Smooth muscle cell (in vitro differentiated cells): ENCODE measurements around the gene MAST3. TPM values are rescaled to one million over a fixed set of nuclear protein-coding genes. Genes with fewer than 3 reads are reported as not detected.
"Not testable (repeated sequence)": the region's sequence is repeated elsewhere in the genome, so short reads cannot be mapped to it uniquely, and the experiment has no call there.

Experiments
- DNase-seq: peaks from one replicate; lab custom pipeline; 2025; ENCODE audit not compliant: unreplicated experiment; lab: John Stamatoyannopoulos, UW
- H2AFZ ChIP-seq: fragments of 200-600 bp; sonication (generic); 2 replicates; pipeline ENCODE4 v1.6.0; 2016; ENCODE audit warnings: antibody characterized with exemption, low read depth, mild to moderate bottlenecking
- H3F3A ChIP-seq: fragments of 200-600 bp; sonication (generic); 2 replicates; pipeline ENCODE4 v1.6.0; 2017; ENCODE audit warnings: antibody characterized with exemption, low read depth
- H3K27ac ChIP-seq: fragments of 200-600 bp; sonication (generic); 2 replicates; pipeline ENCODE4 v1.5.1; 2016; ENCODE audit warnings: low read depth, mild to moderate bottlenecking
- H3K27me3 ChIP-seq: fragments of 200-600 bp; sonication (generic); 2 replicates; pipeline ENCODE4 v1.6.1; 2016; ENCODE audit warnings: low read depth, mild to moderate bottlenecking
- H3K36me3 ChIP-seq: fragments of 200-600 bp; sonication (generic); 2 replicates; pipeline ENCODE4 v1.5.1; 2016; ENCODE audit warnings: low read depth
- H3K4me1 ChIP-seq: fragments of 200-600 bp; sonication (generic); 2 replicates; pipeline ENCODE4 v1.5.1; 2016; ENCODE audit warnings: low read depth
- H3K4me2 ChIP-seq: fragments of 200-600 bp; sonication (generic); 2 replicates; pipeline ENCODE4 v1.6.0; 2016; ENCODE audit warnings: mild to moderate bottlenecking
- H3K4me3 ChIP-seq: fragments of 200-600 bp; sonication (generic); 2 replicates; pipeline ENCODE4 v1.5.1; 2016; ENCODE audit warnings: mild to moderate bottlenecking
- H3K79me2 ChIP-seq: fragments of 200-600 bp; sonication (generic); 2 replicates; pipeline ENCODE4 v1.6.0; 2016; ENCODE audit warnings: low read depth, mild to moderate bottlenecking
- H3K9ac ChIP-seq: fragments of 200-600 bp; sonication (generic); 2 replicates; pipeline ENCODE4 v1.6.0; 2016; ENCODE audit warnings: low read depth
- H3K9me3 ChIP-seq: fragments of 200-600 bp; sonication (generic); replicated peaks from 2 replicates; pipeline ENCODE4 v1.5.1; 2016; ENCODE audit warnings: low read depth
- H4K20me1 ChIP-seq: fragments of 200-600 bp; sonication (generic); 2 replicates; pipeline ENCODE4 v1.6.0; 2016; ENCODE audit warnings: low read depth
- CTCF ChIP-seq: fragments of 200-600 bp; sonication (generic); IDR thresholded peaks from 2 replicates; pipeline ENCODE4 v1.5.1; 2017; ENCODE audit warnings: borderline replicate concordance, mild to moderate bottlenecking, antibody characterized with exemption; ENCODE audit not compliant: insufficient read depth, poor library complexity, severe bottlenecking
- WGBS: methylation state at CpG from one replicate; pipeline ENCODE4 v1.1.7; 2016; ENCODE audit warnings: low lambda C conversion rate; 5-methylcytosine and 5-hydroxymethylcytosine counted together
- polyA plus RNA-seq: library from polyadenylated mRNA; unstranded; fragments of >200 nt; fragmentation: Nextera tagmentation; extraction: Ambion mirVana; gene quantifications from 2 replicates; pipeline ENCODE4 v1.2.1, GENCODE V29; 2016
- total RNA-seq: library from RNA; depleted of rRNA; stranded (reverse); fragments of >200 nt; gene quantifications from 2 replicates; pipeline ENCODE4 v1.2.3, GENCODE V29; 2014

The MAST3 gene
- total and polyA plus RNA-seq, 2 experiments from 2014 or later, result 4.3 TPM

- no peak overlapping the region for H3K4me2 ChIP-seq
- H3K79me2 ChIP-seq, result peaks cover 24% of the 10 kb centered on the region
- no peak overlapping the region for H2AFZ ChIP-seq
- H3K4me1 ChIP-seq, result peaks cover 12% of the 10 kb centered on the region
- no peak overlapping the region for H3K27ac ChIP-seq
- H3K4me3 ChIP-seq, result no peak overlapping the region
- no peak for TF ChIP-seq CTCF
- WGBS, result 97% methylated on average over 6 of the region's 6 CpGs
- H3K36me3 ChIP-seq, result no peaks in the 10 kb centered on the region
- no peaks in the 10 kb centered on the region for H3K9me3 ChIP-seq
- H3K9ac ChIP-seq, result no peak overlapping the region
- H4K20me1 ChIP-seq, result peaks cover 36% of the 10 kb centered on the region
- H3K27me3 ChIP-seq, result no peaks in the 10 kb centered on the region
- H3F3A ChIP-seq, result peaks cover 5% of the 10 kb centered on the region
- no peak for DNase-seq
These were observed 58.7 kb downstream of the MAST3 start for GRCh38 chr19:18156268-18156667.

GRCh38 chr19:18156841-18157464 lies 59.4 kb downstream of the MAST3 start:
- Histone ChIP-seq H4K20me1 (peaks cover 41% of the 10 kb centered on the region), H3K9me3 (no peaks in the 10 kb centered on the region), H3F3A (no peaks in the 10 kb centered on the region), H3K36me3 (no peaks in the 10 kb centered on the region), H3K9ac (no peak overlapping the region), H3K4me1 (peaks cover 12% of the 10 kb centered on the region), H3K79me2 (peaks cover 24% of the 10 kb centered on the region), H3K27me3 (no peaks in the 10 kb centered on the region), H3K27ac (no peak overlapping the region), H2AFZ (no peak overlapping the region), H3K4me2 (no peak overlapping the region), H3K4me3 (no peak overlapping the region)
- DNase-seq, result peak; percentile 37
- TF ChIP-seq CTCF, result no peak
- WGBS, result 75% methylated on average over 22 of the region's 22 CpGs

DNA sequence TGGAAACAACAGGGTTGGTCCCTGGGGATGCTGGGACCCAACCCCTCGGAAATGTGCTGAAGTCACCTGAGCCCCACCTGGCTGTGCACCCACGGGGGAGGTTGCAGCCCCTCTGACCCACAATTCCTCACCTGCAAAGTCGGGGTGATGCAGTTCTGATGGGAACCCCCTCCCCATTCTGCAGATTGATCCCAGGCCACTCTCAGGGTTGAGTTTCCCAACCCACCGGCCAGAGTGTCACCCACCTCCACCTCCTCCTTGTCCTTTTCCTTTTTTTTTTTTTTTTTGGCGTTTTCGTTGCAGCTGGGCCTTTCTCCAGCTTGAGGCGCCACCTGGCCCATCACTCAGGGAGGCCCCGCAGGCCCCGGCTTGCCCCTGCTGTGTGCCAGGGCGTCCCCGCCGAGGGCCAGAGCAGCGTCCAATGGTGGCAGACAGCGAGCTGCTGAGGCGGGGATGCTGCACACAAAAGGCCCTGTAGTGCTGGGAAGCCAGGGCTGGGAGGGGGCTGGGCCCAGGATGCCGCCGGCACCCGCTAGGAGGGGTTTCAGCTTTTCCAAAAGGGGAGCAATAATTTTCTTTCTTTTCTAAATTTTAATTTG lies 60.0 kb downstream of the MAST3 start:
- Histone ChIP-seq H3K79me2 (peaks cover 24% of the 10 kb centered on the region), H3F3A (no peaks in the 10 kb centered on the region), H4K20me1 (peaks cover 44% of the 10 kb centered on the region), H3K4me3 (no peak overlapping the region), H3K9ac (no peak overlapping the region), H3K27me3 (no peaks in the 10 kb centered on the region), H3K9me3 (no peaks in the 10 kb centered on the region), H3K36me3 (no peaks in the 10 kb centered on the region), H3K4me1 (peaks cover 12% of the 10 kb centered on the region), H3K27ac (no peak overlapping the region), H3K4me2 (no peak overlapping the region), H2AFZ (no peak overlapping the region)
- 88% methylated on average over 18 of the region's 18 CpGs for WGBS
- DNase-seq, result no peak
- no peak for TF ChIP-seq CTCF

DNA sequence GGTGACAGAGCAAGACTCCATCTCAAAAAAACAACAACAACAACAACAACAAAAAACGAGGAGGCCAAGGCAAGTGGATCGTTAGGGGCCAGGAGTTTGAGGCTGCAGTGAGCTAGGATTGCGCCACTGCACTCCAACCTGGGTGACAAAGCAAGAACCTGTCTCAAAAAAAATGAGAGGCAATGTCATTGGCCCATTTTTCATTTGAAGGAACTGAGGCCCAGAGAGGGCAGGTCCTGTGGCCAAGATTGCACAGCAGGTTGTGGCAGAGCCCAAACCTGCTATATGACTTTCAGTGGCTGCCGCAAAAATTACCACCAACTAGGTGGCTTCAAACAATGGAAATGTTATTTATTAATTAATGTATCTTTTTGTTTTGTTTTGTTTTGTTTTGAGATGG lies 60.9 kb downstream of the MAST3 start:
- Histone ChIP-seq H3F3A (no peaks in the 10 kb centered on the region), H2AFZ (no peak overlapping the region), H3K9ac (no peak overlapping the region), H4K20me1 (peaks cover 44% of the 10 kb centered on the region), H3K9me3 (no peaks in the 10 kb centered on the region), H3K4me1 (peaks cover 12% of the 10 kb centered on the region), H3K36me3 (no peaks in the 10 kb centered on the region), H3K4me3 (no peak overlapping the region), H3K27me3 (no peaks in the 10 kb centered on the region), H3K4me2 (no peak overlapping the region), H3K79me2 (peaks cover 22% of the 10 kb centered on the region), H3K27ac (no peak overlapping the region)
- no peak for DNase-seq
- TF ChIP-seq CTCF, result no peak
- 97% methylated on average over 4 of the region's 4 CpGs for WGBS

- Histone ChIP-seq H4K20me1 (peaks cover 39% of the 10 kb centered on the region), H3K79me2 (peaks cover 16% of the 10 kb centered on the region)
- not testable (repeated sequence) for H2AFZ ChIP-seq, H3K27me3 ChIP-seq, H3K9ac ChIP-seq, H3K4me2 ChIP-seq, H3K4me3 ChIP-seq, H3F3A ChIP-seq, DNase-seq, H3K9me3 ChIP-seq, H3K36me3 ChIP-seq, H3K27ac ChIP-seq, H3K4me1 ChIP-seq
- WGBS, result 87% methylated on average over 6 of the region's 6 CpGs
These were observed 61.6 kb downstream of the MAST3 start for GRCh38 chr19:18159059-18159616.
